GM12872 (cell line): ENCODE data around the gene CRYBG2.
"Not testable (repeated sequence)": the region's sequence is repeated elsewhere in the genome, so short reads cannot be mapped to it uniquely, and the experiment has no call there.

Experiments
- TF ChIP-seq, protein P1 (sequence below): IDR thresholded peaks from 3 replicates; pipeline ENCODE4 v1.5.1; 2011; ENCODE audit warnings: low read depth, mild to moderate bottlenecking, low read length, moderate library complexity; ENCODE audit not compliant: insufficient read depth

CRYBG2 gene

DNA sequence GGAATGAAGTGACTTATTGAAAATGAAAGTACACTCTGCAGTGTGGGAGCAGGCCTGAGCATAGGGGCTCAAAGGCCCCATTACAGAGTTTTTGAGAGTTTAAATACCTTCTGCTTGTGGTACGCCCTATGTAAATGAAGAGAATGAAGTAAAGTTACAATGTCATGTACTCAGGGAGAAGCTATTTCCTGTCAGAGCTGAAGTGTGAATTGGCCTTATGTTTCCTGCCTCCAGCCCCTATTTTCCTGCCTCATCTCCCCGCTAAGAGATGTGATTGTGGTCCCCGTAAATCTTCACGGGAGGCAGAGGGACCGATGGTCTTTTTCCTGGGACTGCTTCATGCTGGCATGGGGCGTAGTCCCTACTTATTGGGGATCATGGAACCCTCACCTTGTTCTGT, 21.2 kb upstream of the CRYBG2 start:
- TF ChIP-seq, protein P1, sequence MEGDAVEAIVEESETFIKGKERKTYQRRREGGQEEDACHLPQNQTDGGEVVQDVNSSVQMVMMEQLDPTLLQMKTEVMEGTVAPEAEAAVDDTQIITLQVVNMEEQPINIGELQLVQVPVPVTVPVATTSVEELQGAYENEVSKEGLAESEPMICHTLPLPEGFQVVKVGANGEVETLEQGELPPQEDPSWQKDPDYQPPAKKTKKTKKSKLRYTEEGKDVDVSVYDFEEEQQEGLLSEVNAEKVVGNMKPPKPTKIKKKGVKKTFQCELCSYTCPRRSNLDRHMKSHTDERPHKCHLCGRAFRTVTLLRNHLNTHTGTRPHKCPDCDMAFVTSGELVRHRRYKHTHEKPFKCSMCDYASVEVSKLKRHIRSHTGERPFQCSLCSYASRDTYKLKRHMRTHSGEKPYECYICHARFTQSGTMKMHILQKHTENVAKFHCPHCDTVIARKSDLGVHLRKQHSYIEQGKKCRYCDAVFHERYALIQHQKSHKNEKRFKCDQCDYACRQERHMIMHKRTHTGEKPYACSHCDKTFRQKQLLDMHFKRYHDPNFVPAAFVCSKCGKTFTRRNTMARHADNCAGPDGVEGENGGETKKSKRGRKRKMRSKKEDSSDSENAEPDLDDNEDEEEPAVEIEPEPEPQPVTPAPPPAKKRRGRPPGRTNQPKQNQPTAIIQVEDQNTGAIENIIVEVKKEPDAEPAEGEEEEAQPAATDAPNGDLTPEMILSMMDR, result no peak

DNA sequence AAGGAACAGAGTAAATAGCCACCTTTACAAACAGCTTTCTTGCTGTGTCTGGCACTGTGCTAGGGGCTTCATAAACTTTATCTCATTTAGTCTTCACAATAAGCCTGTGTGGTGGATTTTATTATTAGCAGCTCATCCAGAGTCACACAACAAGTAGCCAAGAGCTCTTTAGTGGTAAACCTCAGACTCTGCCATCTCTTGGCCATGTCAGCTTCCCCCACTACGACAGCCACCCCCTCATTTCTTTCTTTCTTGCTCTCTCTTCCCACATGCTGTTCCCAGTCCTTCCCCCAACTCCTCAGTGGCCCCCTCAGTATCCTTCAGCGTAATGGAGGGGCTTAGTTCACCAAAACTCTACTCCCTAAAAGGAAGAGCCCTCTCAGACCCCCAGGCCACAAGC, 19.9 kb upstream of the CRYBG2 start:
- TF ChIP-seq, protein P1, result no peak

DNA sequence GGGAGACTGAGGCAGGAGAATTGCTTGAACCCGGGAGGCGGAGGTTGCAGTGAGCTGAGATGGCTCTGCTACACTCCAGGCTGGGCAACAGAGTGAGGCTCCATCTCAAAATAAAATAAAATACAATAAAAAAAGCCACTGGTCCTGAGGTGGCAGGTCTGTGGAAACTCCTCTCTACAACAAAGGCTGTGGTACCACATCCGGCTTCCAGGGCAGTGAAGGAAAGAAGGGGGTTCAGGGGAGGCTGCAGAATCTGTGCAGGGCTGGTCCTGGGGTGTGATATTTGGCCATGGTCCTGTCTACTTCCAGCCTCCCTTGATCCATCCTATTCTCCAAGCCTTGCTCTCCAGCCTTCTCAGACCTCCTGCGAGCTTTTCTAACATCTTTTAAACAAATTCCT, 19.4 kb upstream of the CRYBG2 start:
- TF ChIP-seq, protein P1, result no peak

- TF ChIP-seq, protein P1, result not testable (repeated sequence)
These were observed 18.7 kb upstream of the CRYBG2 start, which contains the start of gene ZNF683 for GRCh38 chr1:26372611-26373010. ZNF683 (minus strand) TSS chr1:26372750; CDS start chr1:26368571, 4,179 bp downstream.

- TF ChIP-seq, protein P1, result no peak
These were observed 18.1 kb upstream of the CRYBG2 start for GRCh38 chr1:26372039-26372438.

GRCh38 chr1:26370591-26371382, 16.9 kb upstream of the CRYBG2 start:
- TF ChIP-seq, protein P1, result no peak

- TF ChIP-seq, protein P1, result no peak
These were observed 14.6 kb upstream of the CRYBG2 start for GRCh38 chr1:26368486-26368885.
